ENCODE measurements around the gene DUSP9.

Gene DUSP9

DNA sequence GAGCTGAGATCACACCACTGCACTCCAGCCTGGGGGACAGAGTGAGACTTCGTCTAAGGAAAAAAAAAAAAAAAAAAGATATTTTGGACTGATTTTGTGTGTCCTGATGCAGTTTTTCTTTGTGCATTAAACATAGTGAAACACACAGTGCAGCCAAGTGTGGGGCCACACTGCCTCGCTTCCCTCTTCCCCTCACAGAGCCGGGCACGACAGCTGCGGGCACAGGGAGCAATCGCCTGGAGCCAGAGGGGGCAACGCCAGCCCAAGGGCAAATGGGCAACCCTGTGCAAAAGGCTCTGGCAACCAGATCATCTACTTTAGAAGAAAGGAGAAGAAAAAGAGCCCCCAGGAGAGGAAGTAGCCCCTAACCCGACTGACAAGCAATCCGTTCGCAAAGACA, 34.6 kb upstream of the DUSP9 start:
- TF ChIP-seq, protein P1, sequence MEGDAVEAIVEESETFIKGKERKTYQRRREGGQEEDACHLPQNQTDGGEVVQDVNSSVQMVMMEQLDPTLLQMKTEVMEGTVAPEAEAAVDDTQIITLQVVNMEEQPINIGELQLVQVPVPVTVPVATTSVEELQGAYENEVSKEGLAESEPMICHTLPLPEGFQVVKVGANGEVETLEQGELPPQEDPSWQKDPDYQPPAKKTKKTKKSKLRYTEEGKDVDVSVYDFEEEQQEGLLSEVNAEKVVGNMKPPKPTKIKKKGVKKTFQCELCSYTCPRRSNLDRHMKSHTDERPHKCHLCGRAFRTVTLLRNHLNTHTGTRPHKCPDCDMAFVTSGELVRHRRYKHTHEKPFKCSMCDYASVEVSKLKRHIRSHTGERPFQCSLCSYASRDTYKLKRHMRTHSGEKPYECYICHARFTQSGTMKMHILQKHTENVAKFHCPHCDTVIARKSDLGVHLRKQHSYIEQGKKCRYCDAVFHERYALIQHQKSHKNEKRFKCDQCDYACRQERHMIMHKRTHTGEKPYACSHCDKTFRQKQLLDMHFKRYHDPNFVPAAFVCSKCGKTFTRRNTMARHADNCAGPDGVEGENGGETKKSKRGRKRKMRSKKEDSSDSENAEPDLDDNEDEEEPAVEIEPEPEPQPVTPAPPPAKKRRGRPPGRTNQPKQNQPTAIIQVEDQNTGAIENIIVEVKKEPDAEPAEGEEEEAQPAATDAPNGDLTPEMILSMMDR (IDR thresholded peaks at IDR 0.05): no peak

- TF ChIP-seq, protein P1 (IDR thresholded peaks at IDR 0.05): no peak
Observed at GRCh38 chrX:153614818-153615217, 32.2 kb upstream of the DUSP9 start.

- TF ChIP-seq, protein P1 (IDR thresholded peaks at IDR 0.05): no peak
Observed at GRCh38 chrX:153620576-153620975, 26.4 kb upstream of the DUSP9 start.

- TF ChIP-seq, protein P1 (IDR thresholded peaks at IDR 0.05): no peak
Observed at GRCh38 chrX:153621949-153622598, 24.9 kb upstream of the DUSP9 start.

GRCh38 chrX:153622661-153623309, 24.2 kb upstream of the DUSP9 start:
- TF ChIP-seq, protein P1 (IDR thresholded peaks at IDR 0.05): no peak

- TF ChIP-seq, protein P1 (IDR thresholded peaks at IDR 0.05): no peak
Observed at GRCh38 chrX:153623310-153624029, 23.5 kb upstream of the DUSP9 start.

GRCh38 chrX:153624196-153625091, 22.6 kb upstream of the DUSP9 start:
- TF ChIP-seq, protein P1 (IDR thresholded peaks at IDR 0.05): no peak
